Mucosa of descending colon (tissue), 3 donors: ENCODE results near the gene UGT3A2. TPM values are rescaled to one million over a fixed set of nuclear protein-coding genes. Genes with fewer than 3 reads are reported as not detected.

Source experiments
- ATAC-seq: fragments of 200-7000 bp; cut with Tn5 transposase; one replicate; pipeline ENCODE4 v1.9.1; 2020; ENCODE audit warnings: mild to moderate bottlenecking, moderate library complexity
- DNase-seq, 3 donors: peaks; one replicate each; pipeline ENCODE4 v3.0.0-alpha.2; 2020
- H3K36me3 ChIP-seq: fragments of 200-600 bp; one replicate; pipeline ENCODE4 v1.8.0; 2021; ENCODE audit warnings: low read depth, mild to moderate bottlenecking
- H3K4me1 ChIP-seq: fragments of 200-600 bp; one replicate; pipeline ENCODE4 v1.8.0; 2021; ENCODE audit warnings: low read depth, mild to moderate bottlenecking
- H3K4me3 ChIP-seq: fragments of 200-600 bp; one replicate; pipeline ENCODE4 v1.8.0; 2021; ENCODE audit warnings: mild to moderate bottlenecking
- H3K9me3 ChIP-seq: fragments of 200-600 bp; one replicate; pipeline ENCODE4 v1.8.0; 2021; ENCODE audit warnings: mild to moderate bottlenecking
- intact Hi-C, 2 donors: fragments of 100-400 bp; cut with DNase I in 1 of 2; cut with micrococcal nuclease in 1 of 2; formaldehyde crosslinking; loops; one replicate each; pipeline versions ENCODE4 v1.11.0 to v1.11.1; 2022; cut with DNase I, micrococcal nuclease
- total RNA-seq, 3 donors: library from RNA; stranded (reverse); fragmentation: NEBNext Ultra II Directional in 2 of 3; extraction: Animal tissue kit (Norgen Biotek cat#: 25700) in 2 of 3; gene quantifications; one replicate each; pipeline versions ENCODE4 v1.2.1 to v1.2.4, GENCODE V29; 2021 to 2023
- TF ChIP-seq, protein P1 (sequence below): fragments of 200-600 bp; IDR thresholded peaks from one replicate; pipeline ENCODE4 v1.8.0; 2022; ENCODE audit warnings: antibody characterized with exemption, mild to moderate bottlenecking
- donor health status: DM: no; HTN: no; CAD: no; lungs with moderate emphysema.
- donor health status: DM: no; HTN: no; CAD: no.
- donor health status: DM: no; HTN: yes; CAD: no.

UGT3A2 gene
- total RNA-seq, 3 donors from 2014 or later, result 0.47 TPM; not detected in 2

DNA sequence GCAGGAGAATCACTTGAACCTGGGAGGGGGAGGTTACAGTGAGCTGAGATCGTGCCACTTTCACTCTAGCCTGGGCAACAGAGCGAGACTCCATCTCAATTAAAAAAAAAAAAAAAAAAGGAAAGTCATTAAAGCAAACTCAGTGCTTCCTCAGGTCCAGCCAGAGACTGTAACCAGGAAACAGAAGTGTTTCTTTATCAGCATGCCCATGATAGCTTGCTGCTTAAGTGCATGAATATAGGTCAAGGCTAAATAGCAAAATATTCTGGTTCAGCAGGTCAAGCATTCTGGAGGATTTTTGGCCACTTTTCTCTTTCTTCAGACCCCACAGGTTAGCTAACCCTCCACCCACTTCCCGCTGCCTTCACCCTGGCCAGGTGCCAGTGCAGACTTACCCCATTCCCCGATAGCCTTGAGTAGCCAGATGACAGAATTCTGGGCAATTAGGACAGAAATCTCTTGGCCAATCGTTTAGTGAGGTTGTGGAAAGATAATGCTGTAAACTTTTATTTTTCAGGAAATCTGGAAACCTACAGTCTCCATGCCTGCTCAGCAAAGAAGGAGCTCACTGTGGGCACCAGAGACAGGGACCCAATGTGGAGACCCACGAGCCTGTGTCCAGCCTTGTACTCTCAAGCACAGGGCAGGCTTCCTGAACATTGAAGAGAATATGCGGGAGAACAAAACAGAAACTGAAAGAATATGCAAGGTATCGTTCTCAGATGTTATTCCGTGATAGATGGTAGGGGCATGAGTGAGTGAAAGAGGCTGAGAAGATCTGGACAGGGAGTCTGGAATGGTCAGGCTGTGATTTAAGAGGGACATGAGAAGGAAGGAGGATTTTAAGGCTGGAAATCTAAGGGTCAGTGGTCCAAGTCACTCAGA is 4.2 kb upstream of the UGT3A2 start:
- intact Hi-C loops, result no loop called here
- TF ChIP-seq, protein P1, sequence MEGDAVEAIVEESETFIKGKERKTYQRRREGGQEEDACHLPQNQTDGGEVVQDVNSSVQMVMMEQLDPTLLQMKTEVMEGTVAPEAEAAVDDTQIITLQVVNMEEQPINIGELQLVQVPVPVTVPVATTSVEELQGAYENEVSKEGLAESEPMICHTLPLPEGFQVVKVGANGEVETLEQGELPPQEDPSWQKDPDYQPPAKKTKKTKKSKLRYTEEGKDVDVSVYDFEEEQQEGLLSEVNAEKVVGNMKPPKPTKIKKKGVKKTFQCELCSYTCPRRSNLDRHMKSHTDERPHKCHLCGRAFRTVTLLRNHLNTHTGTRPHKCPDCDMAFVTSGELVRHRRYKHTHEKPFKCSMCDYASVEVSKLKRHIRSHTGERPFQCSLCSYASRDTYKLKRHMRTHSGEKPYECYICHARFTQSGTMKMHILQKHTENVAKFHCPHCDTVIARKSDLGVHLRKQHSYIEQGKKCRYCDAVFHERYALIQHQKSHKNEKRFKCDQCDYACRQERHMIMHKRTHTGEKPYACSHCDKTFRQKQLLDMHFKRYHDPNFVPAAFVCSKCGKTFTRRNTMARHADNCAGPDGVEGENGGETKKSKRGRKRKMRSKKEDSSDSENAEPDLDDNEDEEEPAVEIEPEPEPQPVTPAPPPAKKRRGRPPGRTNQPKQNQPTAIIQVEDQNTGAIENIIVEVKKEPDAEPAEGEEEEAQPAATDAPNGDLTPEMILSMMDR, result no peak
- Histone ChIP-seq H3K9me3 (no peaks in the 10 kb centered on the region), H3K36me3 (no peaks in the 10 kb centered on the region), H3K4me1 (no peaks in the 10 kb centered on the region), H3K4me3 (no peak overlapping the region)
- DNase-seq (no peak), ATAC-seq (peak; percentile 49)

DNA sequence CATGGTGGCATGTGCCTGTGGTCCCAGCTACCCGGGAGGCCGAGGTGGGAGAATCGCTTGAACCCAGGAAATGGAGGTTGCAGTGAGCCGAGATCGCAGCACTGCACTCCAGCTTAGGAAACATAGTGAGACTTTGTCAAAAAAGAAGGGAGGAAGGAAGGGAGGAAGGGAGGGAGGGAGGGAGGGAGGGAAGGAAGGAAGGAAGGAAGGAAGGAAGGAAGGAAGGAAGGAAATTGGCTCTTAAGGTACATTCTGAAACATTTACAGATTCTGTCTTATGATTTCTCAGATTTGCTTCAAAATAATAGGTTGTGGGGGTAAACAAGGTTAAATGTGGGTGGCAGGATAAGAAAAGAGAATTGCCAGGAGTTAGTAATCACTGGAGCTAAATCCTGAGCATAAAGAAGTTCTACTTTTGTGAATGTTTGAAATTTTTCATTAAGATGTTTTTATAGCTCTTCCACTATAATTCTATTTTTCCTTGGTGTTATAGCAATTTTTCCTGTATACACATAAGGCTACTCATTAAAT is 2.1 kb upstream of the UGT3A2 start:
- no peak for ATAC-seq
- intact Hi-C loops, result no loop called here
- H3K4me1 ChIP-seq, result no peaks in the 10 kb centered on the region
- no peaks in the 10 kb centered on the region for H3K36me3 ChIP-seq
- H3K9me3 ChIP-seq, result no peaks in the 10 kb centered on the region
- no peak overlapping the region for H3K4me3 ChIP-seq
- no peak for DNase-seq
- TF ChIP-seq, protein P1, result no peak

DNA sequence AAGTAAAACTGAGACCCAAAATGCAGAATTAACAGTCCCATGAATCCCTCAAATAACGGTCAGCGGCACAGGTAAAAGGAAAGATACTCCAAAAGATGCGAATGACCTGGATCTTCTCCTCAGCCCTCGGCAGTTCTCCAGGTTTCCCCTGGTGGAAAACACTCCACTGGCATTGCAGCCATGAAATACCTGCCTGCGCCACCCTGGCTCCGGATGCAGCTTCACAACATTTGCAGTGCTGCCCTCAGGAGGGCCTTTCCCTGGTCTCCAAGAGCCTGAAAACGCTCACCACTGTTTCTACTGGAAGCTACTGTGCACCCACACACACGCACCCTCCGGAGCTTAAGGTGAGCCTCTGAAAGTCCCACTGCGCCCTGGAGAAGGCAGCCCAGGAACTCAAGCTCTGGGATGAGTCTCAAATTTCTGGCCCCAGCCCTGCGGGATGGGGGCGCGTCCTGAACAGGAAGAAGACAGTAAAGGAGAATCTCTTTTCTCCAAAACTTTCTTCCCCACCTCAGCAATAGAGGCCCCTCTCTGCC is 612 bp downstream of the UGT3A2 start:
- ATAC-seq, result no peak
- no peak for DNase-seq
- no peaks in the 10 kb centered on the region for H3K4me1 ChIP-seq
- intact Hi-C loops, result no loop called here
- no peak overlapping the region for H3K4me3 ChIP-seq
- TF ChIP-seq, protein P1, result no peak
- H3K9me3 ChIP-seq, result no peaks in the 10 kb centered on the region
- no peaks in the 10 kb centered on the region for H3K36me3 ChIP-seq

DNA sequence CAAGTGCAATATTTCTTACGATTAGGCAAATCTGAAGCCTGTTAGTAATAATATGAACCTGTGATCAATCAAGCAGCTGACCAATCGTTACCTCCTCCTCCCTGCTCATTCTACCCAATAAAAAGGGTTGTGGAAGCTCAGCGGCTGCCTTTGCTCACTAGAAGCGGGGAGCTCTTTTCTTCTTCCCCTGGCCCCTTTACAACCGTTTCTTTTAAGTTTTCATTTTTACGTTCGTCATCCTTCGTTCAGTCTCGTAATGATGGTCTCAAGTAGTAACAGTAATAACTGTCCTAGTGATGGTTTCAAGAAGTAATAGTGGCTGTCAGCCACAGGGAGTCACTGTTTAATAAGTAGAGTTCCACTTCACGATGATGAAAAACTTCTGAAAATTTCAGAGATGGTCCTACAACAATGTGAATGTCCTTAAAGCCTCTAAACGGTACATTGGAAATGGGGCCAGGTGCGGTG is 6.2 kb downstream of the UGT3A2 start:
- TF ChIP-seq, protein P1, result no peak
- no peaks in the 10 kb centered on the region for H3K36me3 ChIP-seq
- intact Hi-C loops, result no loop called here
- no peaks in the 10 kb centered on the region for H3K9me3 ChIP-seq
- no peak overlapping the region for H3K4me3 ChIP-seq
- no peak for DNase-seq
- ATAC-seq, result no peak
- no peaks in the 10 kb centered on the region for H3K4me1 ChIP-seq

DNA sequence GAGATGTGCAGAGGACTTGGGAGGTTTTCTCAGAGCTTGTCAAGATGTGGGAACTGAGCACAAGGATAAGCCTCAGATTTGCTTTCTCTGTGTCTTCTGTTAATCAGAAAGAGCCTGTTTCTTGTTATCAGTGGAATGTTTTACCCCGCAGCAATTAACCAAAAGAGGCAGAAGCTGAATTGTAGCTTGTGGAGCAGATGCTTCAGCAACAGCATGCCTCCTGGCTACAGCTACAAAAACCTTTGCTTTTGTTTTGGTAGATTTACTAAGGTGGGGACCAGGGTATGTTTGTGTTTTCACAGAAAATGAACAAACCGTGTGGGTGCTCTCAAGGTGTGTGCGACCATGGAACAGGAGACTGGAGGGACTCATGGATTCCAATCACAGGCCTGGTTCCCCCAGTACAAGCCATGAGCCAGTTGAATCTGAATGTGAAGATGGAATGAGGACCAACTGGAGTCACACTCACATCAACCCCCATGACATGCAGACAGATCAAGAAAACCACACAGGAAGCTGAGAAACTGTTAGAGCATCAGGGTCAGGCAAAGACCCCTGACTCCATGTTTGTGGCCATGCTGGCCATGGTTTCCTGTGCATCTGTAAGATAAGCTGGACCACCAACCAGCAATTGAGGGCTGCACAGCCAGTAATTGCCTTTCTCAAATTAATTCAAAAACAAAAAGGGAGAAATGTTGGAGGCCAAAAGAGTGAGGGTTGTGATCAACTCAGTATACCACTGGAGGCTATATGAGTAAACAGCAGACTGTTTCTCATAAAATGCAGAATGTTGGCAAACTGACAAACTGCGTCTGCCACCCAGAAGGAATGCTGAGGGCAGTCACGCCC is 6.9 kb downstream of the UGT3A2 start:
- ATAC-seq (no peak), DNase-seq (no peak)
- H3K36me3 ChIP-seq, result no peaks in the 10 kb centered on the region
- H3K4me1 ChIP-seq, result no peaks in the 10 kb centered on the region
- TF ChIP-seq, protein P1, result no peak
- no peaks in the 10 kb centered on the region for H3K9me3 ChIP-seq
- intact Hi-C loops, result no loop called here
- no peak overlapping the region for H3K4me3 ChIP-seq
